ENCODE results near the gene NT5C2.

The NT5C2 gene

DNA sequence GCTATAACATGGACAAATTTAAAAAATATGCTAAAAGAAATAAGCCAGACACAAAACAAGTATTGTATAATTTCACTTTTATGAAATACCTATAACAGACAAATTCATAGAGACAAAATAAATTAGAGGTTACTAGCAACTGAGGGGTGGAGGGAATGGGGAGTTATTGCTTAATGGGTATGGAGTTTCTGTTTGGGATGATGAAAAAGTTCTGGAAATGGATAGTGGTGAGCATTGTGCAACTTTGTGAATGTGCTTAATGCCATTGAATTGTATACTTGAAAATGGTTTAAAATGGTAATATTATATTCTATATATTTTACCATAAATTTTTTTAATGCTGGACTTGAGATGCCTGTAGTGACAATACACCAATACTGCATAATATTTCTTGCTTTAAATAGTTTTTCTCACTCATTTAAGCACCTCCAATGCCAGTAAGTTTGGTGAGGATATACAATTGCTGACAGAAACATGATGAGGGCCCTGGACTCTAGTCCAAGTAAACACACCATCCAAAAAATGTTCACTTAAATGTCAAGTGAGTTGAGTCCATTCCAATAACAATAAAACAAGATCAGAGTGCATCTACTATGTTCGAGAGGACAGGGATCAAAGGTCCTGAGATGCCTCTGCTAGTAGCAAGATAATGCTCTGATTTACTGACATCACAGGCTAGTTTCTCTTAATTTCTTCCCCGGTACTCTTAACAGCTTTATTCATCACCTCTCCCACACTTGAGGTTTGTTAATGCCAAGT lies 71.9 kb downstream of the NT5C2 start:
- no peak for DNase-seq

DNA sequence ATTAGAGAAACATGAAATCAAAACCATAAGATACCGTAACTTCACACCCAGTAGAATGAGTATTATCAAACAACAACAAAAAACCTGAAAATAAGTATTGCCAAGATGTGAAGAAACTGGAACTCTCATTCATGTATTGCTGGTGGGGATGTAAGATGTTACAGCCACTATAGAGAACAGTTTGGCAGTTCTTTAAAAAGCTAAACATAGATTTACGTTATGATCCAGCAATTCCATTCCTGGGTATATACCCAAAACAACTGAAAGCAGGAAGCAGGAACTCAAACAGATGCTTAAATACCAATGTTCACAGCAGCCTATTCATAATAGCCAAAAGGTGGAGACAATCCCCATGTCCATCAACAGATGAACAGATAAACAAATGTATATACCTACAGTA lies 72.5 kb downstream of the NT5C2 start:
- no peak for DNase-seq

DNA sequence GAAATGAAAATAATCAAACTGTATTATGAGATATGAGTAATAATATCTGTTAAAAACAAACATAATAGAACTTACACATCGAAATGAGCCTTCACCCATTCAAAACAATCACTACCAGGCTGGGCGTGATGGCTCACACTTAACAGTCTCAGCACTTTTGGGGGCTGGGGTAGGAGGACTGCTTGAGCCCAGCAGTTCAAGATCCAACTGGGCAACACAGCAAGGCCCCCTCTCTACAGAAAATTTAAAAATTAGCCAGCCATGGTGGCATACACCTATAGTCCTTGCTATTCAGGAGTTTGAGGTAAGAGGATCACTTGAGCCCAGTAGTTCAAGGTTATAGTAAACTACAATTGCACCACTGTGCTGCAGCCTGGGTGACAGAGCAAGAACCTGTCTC lies 75.8 kb downstream of the NT5C2 start:
- DNase-seq, result no peak

DNA sequence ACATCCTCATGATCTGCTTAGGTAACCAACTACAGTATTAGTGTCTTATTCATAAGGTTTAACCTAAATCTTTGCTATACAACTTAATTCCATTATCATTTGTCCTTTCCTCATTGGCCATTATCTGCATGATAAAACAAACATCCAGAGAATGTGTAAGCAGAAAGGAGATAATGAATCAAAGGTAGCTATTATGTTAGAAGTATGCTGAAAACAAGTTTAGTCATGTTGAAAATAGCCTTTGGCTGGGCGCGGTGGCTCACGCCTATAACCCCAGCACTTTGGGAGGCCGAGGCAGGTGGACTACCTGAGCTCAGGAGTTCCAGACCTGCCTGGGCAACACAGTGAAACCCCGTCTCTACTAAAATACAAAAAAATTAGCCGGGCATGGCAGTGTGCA lies 78.2 kb downstream of the NT5C2 start:
- DNase-seq, result no peak

DNA sequence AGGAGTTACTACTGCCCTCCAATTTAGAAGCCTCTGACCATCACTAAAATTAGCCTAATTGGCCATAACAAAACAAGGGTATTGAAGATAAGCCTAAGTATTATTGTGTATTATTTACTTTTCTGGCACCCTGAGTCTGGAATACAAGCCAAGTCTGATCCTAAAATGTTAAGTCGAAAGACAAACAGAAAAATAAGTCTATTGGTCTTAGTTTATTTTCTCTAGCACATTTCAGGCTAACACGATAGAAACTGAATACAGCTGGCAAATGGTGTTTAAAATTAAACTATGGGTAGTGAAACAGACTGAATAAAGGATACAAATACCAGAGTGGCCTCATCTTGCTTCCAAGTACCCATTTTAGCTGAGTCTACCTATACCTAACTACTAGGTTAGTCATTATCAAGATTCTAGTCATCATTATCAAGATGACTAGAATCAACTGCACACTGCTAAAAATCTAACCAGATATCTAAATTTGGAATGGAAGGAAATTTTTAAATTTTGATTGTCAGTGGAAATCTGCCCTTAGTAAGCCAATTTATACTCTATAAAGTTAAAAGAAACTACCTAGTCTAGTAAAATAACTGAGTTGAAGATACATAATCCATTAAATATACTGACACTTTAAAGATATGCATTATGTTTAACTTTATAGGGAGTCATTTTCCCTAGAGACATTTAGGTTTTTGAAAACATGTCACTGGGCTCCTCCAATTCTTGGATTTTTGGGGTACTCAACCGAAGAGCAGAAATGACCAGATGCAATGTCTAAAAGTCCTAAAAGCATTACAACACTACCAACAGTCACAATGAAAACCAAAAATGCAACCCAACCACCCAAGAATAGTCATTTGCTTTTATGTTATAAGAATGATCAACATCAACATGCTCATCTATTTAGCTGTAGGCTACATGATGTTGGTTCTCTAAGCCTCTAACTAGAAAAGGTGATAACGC lies 80.9 kb downstream of the NT5C2 start:
- no peak for DNase-seq

DNA sequence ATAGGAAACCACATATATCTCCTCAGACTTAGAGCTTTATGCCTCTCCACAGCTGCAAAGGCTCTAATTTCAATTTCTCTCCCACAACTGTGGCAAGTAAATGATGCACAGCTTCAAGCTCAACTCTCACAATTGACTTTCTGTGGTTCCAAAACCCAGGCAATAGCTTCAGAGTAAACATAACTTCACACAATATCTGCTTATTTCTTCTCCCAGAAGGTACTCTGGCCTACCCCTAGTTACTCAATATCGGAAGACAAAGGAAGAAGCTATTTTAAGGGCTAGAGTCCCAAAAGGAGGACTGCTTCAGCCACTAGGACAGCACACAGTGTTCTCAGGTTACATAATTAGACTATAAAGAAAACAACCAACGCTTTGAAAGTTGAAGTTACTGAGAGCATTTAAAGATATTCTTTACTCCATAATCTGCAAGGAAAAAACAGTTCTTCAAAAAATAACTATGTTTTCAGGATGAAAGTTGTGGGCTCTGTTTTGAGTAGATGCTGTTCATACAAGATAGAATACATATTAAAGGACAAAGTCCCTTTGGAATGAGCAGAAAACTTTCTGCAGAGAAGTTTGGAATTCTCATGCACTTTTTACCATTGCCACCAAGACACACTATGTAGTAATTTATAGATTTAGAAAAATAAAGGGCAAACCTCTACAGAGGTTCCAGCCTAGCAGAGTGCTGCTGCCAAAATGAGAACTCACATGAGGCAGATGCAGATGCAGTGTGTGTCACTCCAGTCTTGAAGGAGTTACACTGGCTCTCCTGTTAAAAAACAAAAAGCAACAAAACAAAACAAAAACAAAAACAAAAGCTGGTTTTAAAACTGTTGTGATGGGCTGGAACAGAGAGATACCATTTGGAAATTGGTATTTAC lies 81.8 kb downstream of the NT5C2 start:
- no peak for DNase-seq

DNA sequence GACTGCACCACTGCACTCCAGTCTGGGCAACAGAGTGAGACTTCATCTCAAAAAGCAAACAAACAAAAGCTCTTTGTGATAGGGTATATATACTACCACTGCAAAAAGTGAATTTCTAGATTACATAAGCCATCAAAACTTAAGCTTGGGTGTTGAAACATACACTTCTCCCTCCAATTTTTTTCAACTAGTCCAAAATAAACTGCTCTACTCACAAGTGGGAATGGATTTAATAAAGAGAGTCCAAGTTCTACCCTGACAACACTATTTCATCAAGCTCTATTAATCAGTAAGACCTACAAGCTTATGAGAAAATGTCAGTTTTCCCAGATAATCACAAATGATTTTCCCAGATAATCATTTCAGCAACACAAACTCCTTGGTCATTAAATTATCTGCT lies 82.7 kb downstream of the NT5C2 start:
- DNase-seq, result no peak

DNA sequence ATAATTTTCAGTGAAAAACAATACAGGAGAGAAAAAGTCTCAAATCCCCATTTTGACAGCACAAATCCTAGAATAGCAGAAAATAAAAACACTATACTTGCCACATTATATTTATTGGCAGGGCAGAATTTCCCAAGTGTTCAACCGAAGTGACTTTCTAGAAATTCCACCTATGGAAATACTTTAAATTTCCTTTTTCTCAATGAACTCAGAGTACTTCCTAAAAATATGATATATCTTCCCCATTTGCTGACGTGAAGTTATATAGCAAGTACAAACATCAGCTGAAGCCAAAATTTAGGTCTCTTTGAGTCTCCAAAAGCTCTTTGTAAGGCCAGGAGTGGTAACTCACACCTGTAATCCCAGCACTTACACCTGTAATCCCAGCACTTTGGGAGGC lies 83.3 kb downstream of the NT5C2 start:
- DNase-seq, result no peak

DNA sequence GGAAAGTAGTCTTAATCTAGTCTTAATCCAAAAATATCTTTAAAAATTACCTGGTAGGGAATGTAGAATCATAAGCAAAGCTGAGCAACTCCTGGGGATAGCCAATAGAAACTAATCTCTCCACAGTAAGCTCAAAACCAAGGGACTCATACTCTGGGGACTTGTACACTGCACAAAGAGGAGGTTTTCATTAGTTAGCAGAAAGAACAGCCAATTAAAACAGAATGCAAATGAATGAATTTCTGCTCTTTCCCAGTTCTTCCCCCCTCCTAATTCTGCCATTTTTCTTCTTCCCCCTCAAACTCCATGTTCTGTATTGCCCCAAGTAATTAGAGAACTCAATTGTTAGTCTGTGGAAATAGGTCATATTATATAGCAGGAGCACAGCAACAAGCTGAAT lies 86.5 kb downstream of the NT5C2 start:
- DNase-seq, result no peak

DNA sequence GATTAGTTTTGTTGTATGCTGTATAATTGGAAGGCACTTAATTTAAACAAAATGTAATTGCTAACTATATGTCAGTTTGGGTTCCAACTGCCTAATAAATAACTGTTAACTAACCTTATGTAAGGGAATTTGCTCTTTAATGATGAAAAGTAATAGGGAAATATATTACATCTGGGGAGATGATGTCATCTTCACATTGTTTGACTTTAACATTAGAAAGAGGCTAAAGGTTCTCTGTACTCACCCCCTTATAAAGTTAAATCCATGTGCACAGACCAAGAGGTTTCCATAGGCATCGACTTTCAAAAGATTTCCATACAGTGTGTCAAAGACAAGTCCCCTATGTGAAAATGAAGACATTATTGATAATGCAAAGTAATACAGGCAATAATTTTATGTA lies 87.6 kb downstream of the NT5C2 start:
- DNase-seq, result no peak

DNA sequence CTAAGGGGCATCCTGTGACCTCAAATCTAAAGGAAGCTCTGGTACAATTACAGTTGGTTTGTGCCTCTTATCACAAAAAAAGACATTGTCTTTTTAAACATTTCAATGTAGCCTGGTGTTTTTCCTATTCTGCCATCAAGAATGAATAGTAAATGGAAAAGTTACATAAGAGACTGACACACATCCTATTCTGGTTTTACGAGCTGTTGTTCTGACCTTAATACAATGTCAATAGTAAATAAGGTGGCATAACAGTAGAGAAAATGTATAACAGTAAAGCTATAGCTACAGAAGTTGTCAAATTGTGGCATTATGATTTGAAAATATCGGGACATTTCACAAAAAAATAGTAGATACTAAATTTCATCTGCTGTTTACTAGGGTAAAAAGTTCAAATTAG lies 88.4 kb downstream of the NT5C2 start:
- no peak for DNase-seq

DNA sequence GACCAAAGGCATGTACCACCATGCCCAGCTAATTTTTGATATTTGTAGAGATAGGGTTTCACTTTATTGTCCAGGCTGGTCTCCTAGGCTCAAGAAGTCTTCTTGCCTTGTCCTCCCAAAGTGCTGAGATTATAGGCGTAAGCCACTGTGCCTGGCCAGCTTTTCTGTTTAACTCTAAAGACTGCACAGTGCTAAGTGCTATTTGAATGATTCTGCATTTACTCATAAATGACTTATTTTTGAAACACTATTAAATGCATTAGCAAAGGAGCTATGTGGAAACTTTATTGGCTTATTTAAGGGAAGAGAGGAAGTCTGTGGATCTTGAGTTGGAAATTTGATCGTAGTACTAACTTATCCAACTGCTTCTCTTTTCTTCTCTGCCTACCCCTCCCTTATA lies 89.1 kb downstream of the NT5C2 start:
- DNase-seq, result no peak

DNA sequence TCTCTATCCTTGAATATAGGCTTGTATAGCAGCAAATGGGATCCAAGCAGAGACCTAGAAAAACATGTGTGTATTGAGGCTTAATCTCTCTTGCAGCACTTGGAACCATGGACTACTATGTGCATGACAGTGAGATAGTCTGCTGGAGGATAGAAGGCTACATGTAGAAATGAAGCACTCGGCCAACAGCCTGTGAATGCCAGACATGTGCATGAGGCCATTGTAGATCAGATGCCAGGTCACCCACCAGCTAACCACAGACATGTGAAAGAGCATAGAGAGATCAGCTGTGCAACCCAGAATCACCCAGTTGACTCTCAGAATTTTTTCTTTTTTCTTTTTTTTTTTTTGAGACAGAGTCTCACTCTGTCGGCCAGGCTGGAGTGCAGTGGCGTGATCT lies 90.9 kb downstream of the NT5C2 start:
- DNase-seq, result no peak

DNA sequence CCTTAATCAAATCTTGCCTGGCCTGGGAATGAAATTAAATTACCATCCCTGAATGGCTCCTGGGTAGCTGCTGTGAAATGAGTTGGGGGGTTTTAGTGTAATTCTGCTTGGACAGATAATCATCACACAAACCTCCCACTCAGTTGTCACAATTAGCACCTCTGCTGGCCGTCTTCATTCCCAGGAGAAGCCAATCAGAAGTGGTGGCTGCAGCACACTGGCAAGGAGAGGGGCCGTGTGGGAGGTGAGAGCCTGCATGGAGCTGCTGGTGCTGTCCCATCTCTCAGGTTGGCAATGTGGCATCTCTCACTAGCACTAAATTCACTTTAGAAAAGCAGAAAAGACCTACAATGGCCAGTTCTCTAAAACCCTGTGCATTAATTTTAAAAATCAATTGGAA lies 92.5 kb downstream of the NT5C2 start:
- no peak for DNase-seq

DNA sequence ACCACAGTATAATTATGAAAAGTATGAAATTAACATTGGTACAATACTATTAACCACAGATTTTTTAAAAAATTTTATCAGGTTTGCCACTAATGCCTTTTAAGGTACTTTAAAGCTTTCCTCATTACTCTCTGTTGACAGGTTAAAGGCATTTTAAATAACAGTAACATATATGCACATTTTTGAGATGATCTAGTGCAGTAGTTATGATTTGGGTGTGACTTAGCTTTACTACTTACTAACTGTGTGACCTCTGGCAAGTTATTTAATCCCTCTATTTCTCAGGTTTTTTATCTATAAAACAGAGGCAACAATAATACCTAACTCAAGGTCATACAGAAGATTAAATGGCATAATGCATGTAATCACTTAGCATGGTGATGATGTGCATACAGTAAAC lies 94.8 kb downstream of the NT5C2 start:
- no peak for DNase-seq

DNA sequence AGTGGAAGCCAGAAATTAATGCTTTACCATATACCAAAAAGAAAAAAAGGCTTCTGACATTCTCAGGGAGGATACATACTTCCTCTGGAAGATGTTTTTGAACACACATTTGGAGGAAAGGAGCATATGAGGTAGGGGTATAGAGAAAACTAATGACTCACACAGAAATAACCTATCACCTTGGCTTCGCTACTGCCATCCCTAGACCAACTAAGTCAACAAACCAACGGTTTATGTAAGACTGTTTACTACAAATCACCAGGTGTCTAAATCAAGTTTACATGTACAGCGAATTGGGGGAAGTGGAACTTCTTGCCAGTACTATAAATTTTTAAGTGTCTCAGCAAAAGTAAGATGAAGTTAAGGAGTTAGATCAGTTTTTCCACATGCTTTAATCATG lies 96.9 kb downstream of the NT5C2 start:
- no peak for DNase-seq

DNA sequence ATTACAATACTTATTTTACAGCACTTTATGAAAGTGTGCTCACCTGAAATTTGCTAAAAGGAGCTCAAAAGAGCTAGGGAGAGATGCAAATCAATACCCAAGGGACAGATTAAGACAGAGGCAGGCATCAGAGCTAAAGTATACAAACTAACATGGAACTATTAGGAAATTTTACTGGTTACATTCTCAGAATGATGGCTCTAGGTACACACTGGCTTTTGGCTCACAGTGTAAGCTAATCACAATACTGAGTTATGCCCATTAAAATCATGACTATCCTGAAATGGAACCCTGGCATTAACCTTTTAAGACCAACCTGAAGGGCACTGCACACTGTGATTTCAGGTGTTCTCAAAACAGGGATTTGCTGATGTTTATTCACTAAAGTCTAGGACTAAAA lies 98.1 kb downstream of the NT5C2 start:
- no peak for DNase-seq

DNA sequence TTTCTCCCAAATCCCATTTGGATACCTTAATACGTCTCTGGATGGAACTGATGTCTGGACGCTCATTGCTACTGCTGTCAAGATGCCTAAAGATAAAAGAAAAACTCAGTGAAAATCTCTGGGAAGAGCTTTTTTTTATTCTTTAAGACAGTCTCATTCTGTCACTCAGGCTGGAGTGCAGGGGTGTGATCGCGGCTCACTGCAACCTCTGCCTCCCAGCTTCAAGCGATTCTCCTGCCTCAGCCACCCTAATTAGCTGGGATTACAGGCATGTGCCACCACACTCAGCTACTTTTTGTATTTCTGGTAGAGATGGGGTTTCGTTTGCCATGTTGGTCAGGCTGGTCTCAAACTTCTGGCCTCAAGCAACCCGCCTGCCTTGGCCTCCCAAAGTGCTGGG lies 102.2 kb downstream of the NT5C2 start:
- DNase-seq, result no peak

DNA sequence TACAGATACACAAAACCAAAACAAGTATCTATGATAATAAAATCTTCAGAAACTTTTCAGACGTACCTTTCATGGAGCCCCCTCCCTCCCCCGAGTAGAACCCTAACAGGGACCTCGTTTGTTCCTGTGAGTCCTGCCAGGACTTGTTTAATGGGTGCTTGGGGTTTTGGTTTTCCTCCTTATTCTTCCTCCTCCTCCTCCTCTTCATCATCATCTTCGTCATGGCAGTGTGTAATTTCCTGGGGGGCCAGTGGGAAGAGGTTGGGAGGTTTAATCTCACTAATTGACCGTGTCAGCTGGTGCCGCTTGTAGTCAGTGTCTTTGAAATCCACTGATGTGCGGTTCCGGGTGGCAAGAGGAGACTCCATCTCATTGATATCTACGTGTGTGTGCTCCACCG lies 103.6 kb downstream of the NT5C2 start:
- DNase-seq, result no peak

DNA sequence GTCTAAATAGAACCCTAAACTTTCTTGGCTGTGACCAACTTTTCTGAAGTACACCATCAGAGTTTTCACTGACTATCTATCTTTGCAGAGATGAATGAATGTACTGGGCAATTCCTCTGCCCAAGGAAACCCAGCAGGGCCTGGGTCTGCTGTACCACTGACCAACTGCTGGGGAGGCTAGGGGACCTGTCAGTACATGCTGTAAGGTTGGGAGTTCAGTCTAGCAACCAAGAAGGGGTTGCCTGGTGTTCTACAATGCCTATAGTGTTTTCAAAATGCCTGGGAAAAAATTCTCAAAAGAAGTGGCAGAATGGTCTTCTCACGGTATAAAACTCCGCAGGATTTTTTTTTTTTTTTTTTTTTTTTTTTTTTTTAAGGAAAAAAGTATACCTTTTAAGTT lies 106.3 kb downstream of the NT5C2 start:
- DNase-seq, result no peak

DNA sequence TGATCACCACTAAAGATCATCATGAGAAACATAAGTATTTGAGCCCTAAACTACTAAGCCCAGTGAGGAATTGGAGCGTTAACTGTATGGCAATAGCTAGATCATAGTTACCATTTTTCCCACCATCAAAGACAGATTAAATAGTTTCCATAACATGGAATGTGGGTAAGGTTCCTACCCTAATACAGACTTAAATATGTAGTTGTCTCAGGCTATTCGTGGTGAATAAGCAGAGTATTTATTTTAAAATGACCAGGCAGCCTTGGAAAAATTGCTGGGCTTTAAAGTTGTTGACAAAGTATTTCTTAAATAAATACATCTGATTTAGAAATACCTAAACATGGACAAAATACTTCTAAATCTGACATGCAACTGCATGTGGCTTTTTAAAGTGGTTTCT lies 106.8 kb downstream of the NT5C2 start:
- no peak for DNase-seq

DNA sequence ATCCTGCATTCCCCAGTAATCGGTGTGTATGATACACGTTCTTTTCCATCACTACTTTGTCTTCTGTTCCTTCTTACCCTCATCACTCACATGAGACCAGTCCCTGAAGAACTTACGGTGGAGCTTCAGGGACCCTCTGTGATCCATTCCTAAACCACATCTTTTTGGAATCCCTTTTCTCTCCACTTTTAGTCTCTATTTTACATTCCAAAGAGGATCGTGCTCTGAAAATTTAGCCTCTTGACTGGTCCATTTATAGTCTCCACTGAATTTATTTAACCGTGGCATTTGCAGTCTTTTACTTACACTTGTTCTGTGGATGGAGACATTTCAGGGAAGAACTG lies 109.1 kb downstream of the NT5C2 start:
- no peak for DNase-seq

DNA sequence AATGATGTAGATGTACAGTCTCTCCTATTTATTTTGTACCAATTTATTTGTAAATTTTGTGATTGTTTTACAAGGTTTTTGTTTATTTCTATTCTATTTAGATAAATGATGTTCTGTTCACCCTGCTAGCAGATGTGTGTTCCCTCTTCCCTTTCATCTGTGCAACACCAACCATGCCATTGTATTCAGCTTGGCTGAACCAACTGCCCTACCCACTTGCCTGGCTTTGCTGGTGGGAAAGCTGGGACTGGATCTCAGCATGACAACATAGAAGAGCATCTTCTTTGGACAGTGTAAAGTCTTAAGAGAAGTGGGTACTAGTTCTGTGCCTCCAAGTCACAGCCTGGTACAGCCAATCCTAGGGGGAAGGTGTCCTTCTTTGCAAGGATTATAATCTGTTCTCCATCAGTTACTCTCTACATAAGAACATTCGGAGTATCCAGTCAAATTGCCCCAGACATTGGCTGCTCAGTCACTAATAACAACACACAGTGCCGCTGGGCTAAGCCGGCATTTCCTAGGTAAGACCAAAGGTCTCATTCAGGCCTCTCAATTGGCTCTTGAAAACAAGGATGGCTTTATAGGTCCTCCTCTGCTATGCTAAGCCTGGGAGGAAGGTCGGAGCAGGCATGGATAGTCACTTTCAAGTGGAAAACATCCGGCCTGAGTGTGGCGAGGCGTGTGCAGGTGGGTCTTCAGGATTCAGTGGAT lies 109.7 kb downstream of the NT5C2 start:
- DNase-seq, result no peak
